OCI-LY1 (cell line): ENCODE measurements around the gene BABAM2.

Experiments used
- EZH2 ChIP-seq: fragments of 200-600 bp; sonication (generic), shearing (Covaris generic); IDR thresholded peaks from 2 replicates; pipeline ENCODE4 v1.8.0; 2017; ENCODE audit warnings: borderline replicate concordance, mixed run types, mild to moderate bottlenecking, antibody characterized with exemption, low read length, moderate library complexity, mixed read lengths
- TF ChIP-seq, protein P1 (sequence below): fragments of 200-600 bp; sonication (generic), shearing (Covaris generic); IDR thresholded peaks from 2 replicates; pipeline ENCODE4 v1.5.1; 2017; ENCODE audit warnings: mild to moderate bottlenecking, antibody characterized with exemption, low read length, moderate library complexity, mixed read lengths

DNA sequence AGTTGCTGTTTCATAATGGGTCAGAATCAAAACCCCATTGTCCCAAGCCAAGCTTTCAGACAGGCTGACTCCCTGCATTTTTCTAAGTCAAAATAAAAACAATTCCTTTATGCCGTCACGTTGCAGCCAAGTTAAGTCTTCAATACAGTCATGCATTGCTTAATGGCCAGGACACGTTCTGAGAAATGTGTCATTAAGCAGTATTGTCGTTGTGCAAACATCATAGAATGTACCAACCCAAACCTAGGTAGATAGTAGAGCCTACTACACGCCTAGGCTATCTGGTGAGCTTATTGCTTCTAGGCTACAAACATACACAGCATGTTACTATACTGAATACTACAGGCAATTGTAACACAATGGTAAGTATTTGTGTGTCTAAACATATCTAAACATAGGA is 341.8 kb downstream of the BABAM2 start:
- TF ChIP-seq, protein P1, sequence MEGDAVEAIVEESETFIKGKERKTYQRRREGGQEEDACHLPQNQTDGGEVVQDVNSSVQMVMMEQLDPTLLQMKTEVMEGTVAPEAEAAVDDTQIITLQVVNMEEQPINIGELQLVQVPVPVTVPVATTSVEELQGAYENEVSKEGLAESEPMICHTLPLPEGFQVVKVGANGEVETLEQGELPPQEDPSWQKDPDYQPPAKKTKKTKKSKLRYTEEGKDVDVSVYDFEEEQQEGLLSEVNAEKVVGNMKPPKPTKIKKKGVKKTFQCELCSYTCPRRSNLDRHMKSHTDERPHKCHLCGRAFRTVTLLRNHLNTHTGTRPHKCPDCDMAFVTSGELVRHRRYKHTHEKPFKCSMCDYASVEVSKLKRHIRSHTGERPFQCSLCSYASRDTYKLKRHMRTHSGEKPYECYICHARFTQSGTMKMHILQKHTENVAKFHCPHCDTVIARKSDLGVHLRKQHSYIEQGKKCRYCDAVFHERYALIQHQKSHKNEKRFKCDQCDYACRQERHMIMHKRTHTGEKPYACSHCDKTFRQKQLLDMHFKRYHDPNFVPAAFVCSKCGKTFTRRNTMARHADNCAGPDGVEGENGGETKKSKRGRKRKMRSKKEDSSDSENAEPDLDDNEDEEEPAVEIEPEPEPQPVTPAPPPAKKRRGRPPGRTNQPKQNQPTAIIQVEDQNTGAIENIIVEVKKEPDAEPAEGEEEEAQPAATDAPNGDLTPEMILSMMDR: no peak
- TF ChIP-seq EZH2: no peak
